H1 (cell line): ENCODE measurements around the gene SH3BP5. TPM values are rescaled to one million over a fixed set of nuclear protein-coding genes. Genes with fewer than 3 reads are reported as not detected.

Experiments
- CTCF ChIA-PET: fragments of 300-600 bp; sonication (Branson Sonifier 250); formaldehyde crosslinking; loops from one replicate; lab custom pipeline; 2021; ENCODE audit not compliant: partially characterized antibody; lab: Charles Lee
- POLR2A ChIA-PET: fragments of 300-600 bp; sonication (Branson Sonifier 250); formaldehyde crosslinking; loops from one replicate; lab custom pipeline; 2021; ENCODE audit warnings: inconsistent platforms; ENCODE audit not compliant: partially characterized antibody; lab: Charles Lee
- DNase-seq, 2 experiments: peaks; one replicate each; pipeline versions ENCODE4 v3.0.0 to v3.0.0-alpha.2; 2010 to 2022; ENCODE audit warnings: low spot score in 2 of 2, low read depth in 1 of 2, mixed read lengths in 1 of 2
- FAIRE-seq: peaks from 2 replicates; lab custom pipeline; 2011; peaks lifted over from hg19 to GRCh38; lab: Jason Lieb, UNC
- H2AFZ ChIP-seq: 2 replicates; pipeline ENCODE4 v1.8.1; 2012; ENCODE audit warnings: low read length, inconsistent platforms
- H2AK5ac ChIP-seq: 2 replicates; pipeline ENCODE4 v1.6.1; 2013; ENCODE audit warnings: low read depth, low read length
- H2BK120ac ChIP-seq: replicated peaks from 2 replicates; pipeline ENCODE3; 2013; ENCODE audit warnings: low read depth, low read length, inconsistent platforms
- H2BK12ac ChIP-seq: 2 replicates; pipeline ENCODE4 v1.6.1; 2013; ENCODE audit warnings: low read depth, low read length
- H2BK15ac ChIP-seq: 2 replicates; pipeline ENCODE4 v1.6.1; 2013; ENCODE audit warnings: low read length
- H2BK20ac ChIP-seq: 2 replicates; pipeline ENCODE4 v1.6.1; 2013; ENCODE audit warnings: low read length
- H2BK5ac ChIP-seq: 2 replicates; pipeline ENCODE4 v1.6.1; 2013; ENCODE audit warnings: low read depth, low read length
- H3K14ac ChIP-seq: 2 replicates; pipeline ENCODE4 v1.6.1; 2013; ENCODE audit warnings: inconsistent platforms; ENCODE audit not compliant: insufficient read length
- H3K18ac ChIP-seq: 2 replicates; pipeline ENCODE4 v1.6.1; 2013; ENCODE audit warnings: low read length; ENCODE audit errors: extremely low read depth
- H3K23ac ChIP-seq: 2 replicates; pipeline ENCODE4 v1.6.1; 2013; ENCODE audit warnings: inconsistent platforms; ENCODE audit not compliant: insufficient read length
- H3K23me2 ChIP-seq: 2 replicates; pipeline ENCODE4 v1.6.1; 2013; ENCODE audit warnings: low read depth, low read length
- H3K27ac ChIP-seq: 2 replicates; pipeline ENCODE4 v1.6.1; 2011; ENCODE audit warnings: low read depth, low read length, inconsistent platforms
- H3K27me3 ChIP-seq, 4 experiments: replicated peaks in 1 of 4; 1 replicate in 1 of 4; 2 replicates in 3 of 4; pipeline versions ENCODE4 v1.6.1 to v1.8.1; 2011 to 2013; ENCODE audit warnings: low read length in 3 of 4, mild to moderate bottlenecking in 3 of 4, inconsistent platforms in 2 of 4, mixed read lengths in 2 of 4, moderate library complexity in 1 of 4; ENCODE audit not compliant: control insufficient read depth in 3 of 4, insufficient read depth in 3 of 4; ENCODE audit errors: extremely low read depth in 1 of 4
- H3K36me3 ChIP-seq, 4 experiments: 2 replicates each; pipeline versions ENCODE4 v1.6.1 to v1.8.1; 2011 to 2013; ENCODE audit warnings: mild to moderate bottlenecking in 4 of 4, low read length in 3 of 4, moderate library complexity in 2 of 4, control low read depth in 1 of 4, inconsistent platforms in 1 of 4; ENCODE audit not compliant: insufficient read depth in 4 of 4, control insufficient read depth in 2 of 4
- H3K4ac ChIP-seq: replicated peaks from 2 replicates; pipeline ENCODE3; 2013; ENCODE audit warnings: low read length, low read depth, mixed read lengths, inconsistent platforms; ENCODE audit not compliant: insufficient read length
- H3K4me1 ChIP-seq, 4 experiments: replicated peaks in 1 of 4; 1 replicate in 1 of 4; 2 replicates in 3 of 4; pipeline versions ENCODE4 v1.6.1 to v1.8.1; 2011 to 2013; ENCODE audit warnings: low read length in 3 of 4, inconsistent platforms in 2 of 4, mixed read lengths in 1 of 4; ENCODE audit not compliant: insufficient read depth in 4 of 4, control insufficient read depth in 3 of 4
- H3K4me2 ChIP-seq, 2 experiments: 2 replicates each; pipeline versions ENCODE4 v1.6.1 to v1.8.1; 2011 to 2013; ENCODE audit warnings: low read depth in 2 of 2, low read length in 2 of 2, control low read depth in 1 of 2, inconsistent platforms in 1 of 2, mild to moderate bottlenecking in 1 of 2; ENCODE audit not compliant: insufficient read depth in 1 of 2
- H3K4me3 ChIP-seq, 4 experiments: fragments of 200-600, 300-600 bp in 1 of 4; sonication (generic), shearing (Covaris generic), sonication (Bioruptor Twin) in 1 of 4; 2 replicates each; pipeline versions ENCODE4 v1.5.1 to v1.8.1; 2011 to 2016; ENCODE audit warnings: low read length in 4 of 4, low read depth in 3 of 4, control low read depth in 2 of 4, inconsistent platforms in 2 of 4, mild to moderate bottlenecking in 2 of 4, mixed read lengths in 1 of 4, moderate library complexity in 1 of 4; ENCODE audit not compliant: insufficient read depth in 2 of 4; ENCODE audit errors: extremely low read depth in 1 of 4
- H3K56ac ChIP-seq: replicated peaks from 2 replicates; pipeline ENCODE3; 2013; ENCODE audit warnings: low read depth, mild to moderate bottlenecking, mixed read lengths, low read length, inconsistent platforms; ENCODE audit not compliant: insufficient read length
- H3K79me1 ChIP-seq: 2 replicates; pipeline ENCODE4 v1.6.1; 2013; ENCODE audit warnings: low read depth, low read length, control low read depth
- H3K79me2 ChIP-seq, 2 experiments: 2 replicates each; pipeline versions ENCODE4 v1.6.1 to v1.8.1; 2012 to 2013; ENCODE audit warnings: low read length in 2 of 2, mild to moderate bottlenecking in 2 of 2, inconsistent platforms in 1 of 2; ENCODE audit not compliant: insufficient read depth in 2 of 2, control insufficient read depth in 1 of 2
- H3K9ac ChIP-seq, 4 experiments: replicated peaks in 1 of 4; 1 replicate in 1 of 4; 2 replicates in 3 of 4; pipeline versions ENCODE4 v1.6.1 to v1.8.1; 2011 to 2013; ENCODE audit warnings: low read depth in 3 of 4, low read length in 3 of 4, control low read depth in 2 of 4, mild to moderate bottlenecking in 2 of 4, moderate library complexity in 2 of 4, inconsistent platforms in 1 of 4; ENCODE audit errors: extremely low read depth in 1 of 4
- H3K9me3 ChIP-seq, 2 experiments: 2 replicates each; pipeline versions ENCODE4 v1.6.1 to v1.8.1; 2012 to 2013; ENCODE audit warnings: mild to moderate bottlenecking in 2 of 2, moderate library complexity in 2 of 2, control low read depth in 1 of 2, inconsistent platforms in 1 of 2, low read depth in 1 of 2, low read length in 1 of 2, mixed read lengths in 1 of 2; ENCODE audit not compliant: insufficient read depth in 2 of 2
- H4K20me1 ChIP-seq, 2 experiments: replicated peaks in 1 of 2; 2 replicates each; pipeline versions ENCODE3 to v1.8.1; 2011 to 2013; ENCODE audit warnings: inconsistent platforms in 2 of 2, low read length in 2 of 2, mild to moderate bottlenecking in 1 of 2; ENCODE audit not compliant: insufficient read depth in 2 of 2, control insufficient read depth in 1 of 2
- H4K5ac ChIP-seq: 2 replicates; pipeline ENCODE4 v1.6.1; 2013; ENCODE audit warnings: low read length, low read depth, mixed read lengths, inconsistent platforms; ENCODE audit not compliant: insufficient read length
- H4K8ac ChIP-seq: 2 replicates; pipeline ENCODE4 v1.8.0; 2013; ENCODE audit warnings: mild to moderate bottlenecking, moderate library complexity, low read length, inconsistent platforms; ENCODE audit not compliant: insufficient read depth; ENCODE audit errors: extremely low read depth
- H4K91ac ChIP-seq: replicated peaks from 2 replicates; pipeline ENCODE3; 2013; ENCODE audit warnings: low read length, mixed read lengths, inconsistent platforms; ENCODE audit not compliant: insufficient read length
- SIRT6 ChIP-seq: IDR thresholded peaks from one replicate; pipeline ENCODE4 v1.7.1; 2012; ENCODE audit warnings: low read length, inconsistent platforms
- WGBS, 2 experiments: shearing (Covaris generic) in 1 of 2; methylation state at CpG; one replicate each; pipeline versions ENCODE4 v1.1.6 to v1.1.7; 2013 to 2015; ENCODE audit warnings: low lambda C conversion rate in 2 of 2, mixed read lengths in 2 of 2, inconsistent platforms in 1 of 2, low coverage in 1 of 2, missing lambda C conversion rate in 1 of 2; ENCODE audit not compliant: insufficient replicate concordance in 2 of 2, insufficient coverage in 1 of 2, insufficient read length in 1 of 2; ENCODE audit errors: extremely low coverage in 1 of 2, missing lambda C conversion rate in 1 of 2; 5-methylcytosine and 5-hydroxymethylcytosine counted together
- polyA plus RNA-seq, 7 experiments: library from polyadenylated mRNA; depleted of rRNA in 3 of 7; stranded (reverse) in 5 of 7; unstranded in 2 of 7; fragments of >200 nt in 5 of 7; fragments of 200-250 nt in 2 of 7; gene quantifications; 1 replicate in 5 of 7; 2 replicates in 1 of 7; 4 replicates in 1 of 7; pipeline versions ENCODE4 v1.2.1 to v1.2.3, GENCODE V29; 2011 to 2013; ENCODE audit warnings: missing spikeins in 2 of 7, mixed read lengths in 2 of 7
- total RNA-seq: library from RNA; stranded (reverse); fragmentation: NEBNext Ultra II Directional; extraction: Animal tissue kit (Norgen Biotek cat#: 25700); gene quantifications from 2 replicates; pipeline ENCODE4 v1.2.1, GENCODE V29; 2021

Gene SH3BP5
- total and polyA plus RNA-seq, 2 of the 8 experiments (the other 6 are each of a cell fraction or from before 2014, with no cell fraction given), result 7.1 to 9.7 TPM

DNA sequence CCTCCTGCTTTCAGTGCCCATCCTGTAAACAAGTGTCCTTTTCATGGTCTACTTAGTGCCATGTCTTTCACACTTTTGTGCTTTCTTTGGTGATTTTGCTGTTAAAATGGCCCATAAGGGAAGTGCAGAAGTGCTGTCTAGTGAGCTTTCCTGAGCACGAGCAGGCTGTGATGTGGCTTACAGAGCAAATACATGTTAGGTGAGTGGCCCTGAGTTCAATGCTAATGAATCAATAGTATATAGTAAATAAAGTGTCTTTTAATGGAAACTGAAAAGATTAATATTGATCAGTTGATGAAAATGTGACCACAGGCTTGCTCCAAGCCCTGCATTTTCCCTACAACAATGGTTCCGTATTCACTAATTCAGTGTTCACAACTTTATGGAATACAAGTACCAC is 5.7 kb downstream of the SH3BP5 start:
- Histone ChIP-seq H3K56ac (no peak overlapping the region), H3K79me2 (no peaks in the 10 kb centered on the region; a peak in 1 of 4 replicates), H3K23me2 (peaks cover 3% of the 10 kb centered on the region), H4K5ac (no peak overlapping the region), H3K4ac (no peak overlapping the region), H2BK5ac (no peak overlapping the region), H3K4me2 (no peak overlapping the region), H3K9me3 (no peaks in the 10 kb centered on the region), H3K27ac (no peak overlapping the region), H3K18ac (no peak overlapping the region), H3K23ac (no peak overlapping the region), H3K14ac (no peak overlapping the region), H4K8ac (no peak overlapping the region), H4K20me1 (no peaks in the 10 kb centered on the region), H4K91ac (no peak overlapping the region), H3K36me3 (peaks cover 0 to 3% (median 0%) of the 10 kb centered on the region in 4 experiments; a peak in 1 of 8 replicates), H3K4me3 (no peak overlapping the region), H2AFZ (no peak overlapping the region), H3K27me3 (peaks cover 0 to 6% (median 3%) of the 10 kb centered on the region in 4 experiments; a peak in 3 of 7 replicates), H2BK120ac (no peak overlapping the region), H3K79me1 (peaks cover 3% of the 10 kb centered on the region; the same call in 1 of the 2 replicates), H3K4me1 (peaks cover 2 to 16% (median 3%) of the 10 kb centered on the region in 4 experiments; a peak in 6 of 7 replicates), H2BK15ac (no peak overlapping the region), H2AK5ac (0 out of 2 replicates have a peak overlapping the region, but pooled peaks have one; percentile 75), H2BK12ac (no peak overlapping the region), H2BK20ac (no peak overlapping the region), H3K9ac (no peak overlapping the region)
- POLR2A ChIA-PET, result interaction anchor here (0.5 kb wide), 1 partner anchor 281 kb away, joined by 4 read pairs; no protein-coding TSS in a partner anchor
- no peak for TF ChIP-seq SIRT6
- WGBS, 2 experiments, result 90% methylated on average over 2 of the region's 2 CpGs; no CpG with 5 or more reads in 1 of the 2 experiments
- FAIRE-seq, result no peak
- DNase-seq, result no peak
- CTCF ChIA-PET, result interaction anchor here (1.2 kb wide), 1 partner anchor 60 kb away, joined by 4 read pairs; no protein-coding TSS in a partner anchor
